Limb (tissue), 2 donors: ENCODE measurements around the gene CAP2.
A peak's percentile ranks its signal among the peaks of the same experiment; 100 is the strongest.
"Not testable (repeated sequence)": the region's sequence is repeated elsewhere in the genome, so short reads cannot be mapped to it uniquely, and the experiment has no call there.

Experiments used
- DNase-seq, 2 donors: peaks; one replicate each; pipeline ENCODE4 v3.0.0-alpha.2; 2016; ENCODE audit errors: extremely low spot score in 2 of 2

The CAP2 gene

DNA sequence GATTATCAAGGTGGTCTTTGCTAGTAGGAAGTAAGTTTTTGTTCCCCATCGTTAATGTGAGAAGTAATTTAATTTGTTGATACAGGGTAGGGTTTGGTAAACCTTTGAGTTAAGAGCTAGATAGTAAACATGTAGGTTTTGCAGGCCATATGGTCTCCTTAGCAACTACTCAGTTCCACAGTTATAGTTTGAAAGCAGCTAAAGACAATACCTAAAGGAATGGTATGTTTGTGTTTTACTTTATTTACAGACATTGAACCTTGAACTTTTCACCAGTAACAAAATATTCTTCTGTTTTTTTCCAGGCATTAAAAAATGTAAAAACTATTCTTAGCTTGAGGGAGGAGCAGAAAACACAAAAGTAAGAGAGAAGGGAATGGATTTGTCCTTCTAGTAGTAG lies 1.7 kb downstream of the CAP2 start:
- no peak for DNase-seq

GRCh38 chr6:17396256-17396655 lies 2.9 kb downstream of the CAP2 start:
- DNase-seq, result no peak

DNA sequence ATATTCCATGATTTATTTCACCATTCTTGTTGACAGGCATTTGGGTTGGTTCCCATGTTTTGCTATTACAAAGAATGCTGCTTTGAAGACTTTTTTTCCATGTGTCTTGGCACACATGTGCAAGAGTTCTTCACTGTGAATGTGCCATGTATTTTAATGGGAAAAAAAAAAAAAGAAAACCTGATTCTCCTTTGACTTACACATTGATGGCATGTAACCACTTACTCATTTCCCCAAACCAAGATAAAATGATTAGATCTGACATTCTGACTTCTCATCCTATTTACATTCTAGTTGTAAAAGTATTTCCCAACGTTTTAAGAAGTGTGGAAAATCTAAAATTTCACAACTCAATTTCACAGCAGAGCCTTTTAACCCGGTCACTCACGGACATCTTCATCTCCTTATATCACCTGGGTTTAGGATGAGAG lies 4.4 kb downstream of the CAP2 start:
- no peak for DNase-seq

- DNase-seq, result not testable (repeated sequence)
Observed at GRCh38 chr6:17405181-17405943, 12.0 kb downstream of the CAP2 start.

- no peak for DNase-seq
Observed at GRCh38 chr6:17405944-17406245, 12.5 kb downstream of the CAP2 start.

DNA sequence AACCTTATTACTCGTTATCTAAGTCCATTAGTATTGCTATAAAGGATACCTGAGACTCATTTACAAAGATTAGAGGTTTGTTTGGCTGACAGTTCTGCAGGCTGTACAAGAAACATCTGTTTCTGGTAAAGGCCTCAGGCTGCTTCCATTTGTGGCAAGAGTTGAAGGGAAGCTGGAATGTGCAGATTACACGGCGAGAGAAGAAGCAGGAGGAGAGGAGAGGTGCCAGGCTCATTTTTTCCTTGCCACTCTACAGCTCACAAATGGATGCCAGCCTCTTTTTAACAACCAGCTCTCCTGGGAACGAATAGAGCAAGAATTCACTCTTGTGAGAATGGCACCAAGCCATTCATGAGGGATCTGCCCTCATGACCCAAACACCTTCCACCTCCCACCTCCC lies 14.7 kb downstream of the CAP2 start:
- DNase-seq, result no peak

GRCh38 chr6:17410281-17410680 lies 16.9 kb downstream of the CAP2 start:
- DNase-seq, result no peak

DNA sequence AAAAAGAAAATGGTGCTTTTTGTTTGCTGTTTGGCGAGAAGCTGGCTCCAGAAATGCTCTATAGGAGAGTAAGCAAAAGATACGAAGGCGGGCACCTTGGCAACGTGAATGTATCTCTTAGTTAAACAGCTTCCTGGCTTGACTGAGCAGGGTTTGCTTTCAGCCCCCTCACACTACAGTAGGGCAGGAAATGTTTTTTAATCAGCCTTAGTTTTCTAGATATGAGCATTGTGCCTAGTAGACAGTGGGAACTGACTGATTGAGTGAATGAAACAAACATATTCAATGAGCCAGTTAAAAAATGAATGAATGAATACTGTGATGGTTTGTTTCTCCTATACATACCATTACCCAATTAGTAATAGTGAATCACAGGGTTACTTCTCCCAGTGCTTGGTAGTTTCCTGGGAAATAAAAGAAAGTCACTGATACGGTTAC lies 19.9 kb downstream of the CAP2 start:
- no peak for DNase-seq

GRCh38 chr6:17414395-17414794 lies 21.0 kb downstream of the CAP2 start:
- not testable (repeated sequence) for DNase-seq

DNA sequence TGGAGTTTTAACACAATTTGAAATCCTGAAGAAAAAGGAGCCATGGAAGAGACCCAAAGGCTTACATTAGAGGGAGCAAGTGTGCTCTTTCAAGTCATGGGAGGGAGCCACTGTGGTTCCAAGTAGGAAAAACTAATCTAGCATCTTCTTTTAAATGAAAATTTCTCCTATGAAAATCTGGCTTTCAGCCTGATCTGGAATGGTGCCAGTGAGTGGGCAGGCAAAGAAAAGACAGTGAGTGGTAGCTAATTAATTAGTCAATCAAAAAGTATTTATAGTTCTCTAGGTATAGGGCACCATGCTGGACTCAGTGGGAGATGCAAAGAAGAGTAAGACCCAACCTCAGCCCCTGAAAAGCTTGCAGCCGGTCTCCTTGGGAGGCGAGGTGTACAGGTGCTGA lies 21.9 kb downstream of the CAP2 start:
- no peak for DNase-seq

DNA sequence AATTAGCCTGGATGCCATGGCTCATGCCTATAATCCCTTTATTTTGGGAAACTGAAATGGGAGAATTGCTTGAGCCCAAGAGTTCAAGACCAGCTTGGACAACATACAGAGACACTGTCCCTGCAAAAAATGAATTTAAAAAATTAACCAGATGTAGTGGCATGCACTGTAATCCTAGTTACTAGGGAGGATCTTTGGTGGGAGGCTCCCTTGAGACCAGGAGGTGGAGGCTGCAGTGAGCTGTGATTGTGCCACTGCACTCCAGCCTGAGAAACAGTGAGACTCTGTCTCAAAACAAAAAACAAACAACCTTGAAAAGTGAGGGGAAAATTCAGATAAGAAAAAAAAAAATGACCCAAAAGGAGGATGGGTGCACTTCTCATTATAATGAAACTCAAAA lies 23.4 kb downstream of the CAP2 start:
- DNase-seq, result no peak

DNA sequence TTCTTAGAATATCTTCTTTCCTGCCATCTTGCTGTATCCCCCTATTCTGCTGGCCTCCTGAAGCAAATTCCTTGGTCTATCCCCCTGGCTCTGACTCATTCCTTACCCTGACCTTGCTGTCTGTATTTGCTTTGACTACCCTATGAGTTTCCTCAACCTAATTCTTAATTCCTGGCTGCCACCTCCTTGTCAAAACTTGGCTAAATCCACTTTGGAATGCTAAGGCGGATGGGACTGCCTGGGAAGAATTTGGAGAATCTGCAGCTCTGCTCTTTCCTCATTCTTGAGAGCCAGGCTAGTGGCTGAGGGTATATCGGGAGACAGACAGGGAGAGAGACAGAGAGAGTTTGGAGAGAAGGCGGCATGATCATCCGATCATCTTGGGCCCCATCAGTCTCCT lies 24.4 kb downstream of the CAP2 start:
- no peak for DNase-seq

- DNase-seq, result no peak
Observed at GRCh38 chr6:17418281-17419188, 25.1 kb downstream of the CAP2 start.

- no peak for DNase-seq
Observed at GRCh38 chr6:17419189-17419575, 25.8 kb downstream of the CAP2 start.

- no peak for DNase-seq
Observed at GRCh38 chr6:17420368-17420767, 27.0 kb downstream of the CAP2 start.

DNA sequence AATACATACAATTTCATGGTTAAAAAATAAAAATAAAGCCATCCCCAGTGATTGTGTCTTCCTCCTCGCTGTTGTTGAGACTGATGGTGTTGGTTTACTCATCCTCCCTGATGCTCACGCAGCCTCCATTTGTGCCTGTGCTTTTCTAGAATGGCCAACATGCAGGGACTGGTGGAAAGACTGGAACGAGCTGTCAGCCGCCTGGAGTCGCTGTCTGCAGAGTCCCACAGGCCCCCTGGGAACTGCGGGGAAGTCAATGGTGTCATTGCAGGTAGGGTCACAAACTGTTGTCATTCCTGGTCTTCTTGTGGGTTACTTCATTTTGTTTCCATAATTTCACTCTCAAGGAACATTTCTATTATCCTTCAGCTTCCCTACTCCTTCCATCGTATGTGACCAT lies 28.0 kb downstream of the CAP2 start:
- DNase-seq, result no peak

DNA sequence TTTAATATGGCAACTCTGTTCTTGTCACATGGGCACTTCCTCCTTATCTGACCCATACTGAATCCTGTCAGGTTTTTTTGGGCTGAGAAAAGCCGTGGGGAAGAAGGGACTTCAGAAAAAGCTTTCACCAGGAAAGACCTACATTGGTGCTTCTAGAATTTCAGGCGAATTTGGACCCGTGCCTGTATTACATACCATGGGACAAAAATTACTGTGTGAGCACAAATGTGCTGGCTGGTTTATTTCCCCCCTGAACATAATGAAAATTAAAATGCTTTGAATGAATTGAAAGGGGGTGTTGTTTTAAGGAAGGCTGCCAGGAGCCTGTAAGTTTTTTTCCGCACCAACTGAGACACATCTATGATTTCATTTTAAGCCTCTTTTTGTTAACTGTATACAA lies 29.6 kb downstream of the CAP2 start:
- peak; percentile 51 to 60 for DNase-seq

- DNase-seq, result no peak
Observed at GRCh38 chr6:17427062-17427461, 33.7 kb downstream of the CAP2 start.

GRCh38 chr6:17427617-17428016 lies 34.2 kb downstream of the CAP2 start:
- no peak for DNase-seq

GRCh38 chr6:17428595-17429120 lies 35.3 kb downstream of the CAP2 start:
- not testable (repeated sequence) for DNase-seq

GRCh38 chr6:17429383-17430061 lies 36.1 kb downstream of the CAP2 start:
- peak; percentile 34 to 84 for DNase-seq

DNA sequence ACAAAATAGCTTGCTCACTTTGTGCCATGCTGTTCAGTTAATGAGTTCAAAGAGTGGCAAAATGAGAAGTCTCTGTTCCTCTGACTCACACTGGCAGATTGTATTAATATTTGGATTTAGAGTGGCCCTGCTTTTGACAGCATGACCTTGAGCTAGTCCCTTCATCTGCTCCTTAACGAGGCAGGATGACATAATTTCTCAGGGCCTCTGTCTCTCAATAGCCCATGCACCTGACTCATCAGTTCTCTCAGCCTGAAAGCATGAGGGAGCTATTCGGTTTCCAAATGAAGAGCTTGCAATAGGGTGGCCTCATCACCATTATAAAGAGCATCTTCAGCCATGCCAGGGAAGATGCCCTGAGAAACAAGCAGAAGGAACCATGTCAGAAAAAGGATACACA lies 38.2 kb downstream of the CAP2 start:
- DNase-seq, result no peak
